Measurements from ENCODE around the gene SPAG16.

DNA sequence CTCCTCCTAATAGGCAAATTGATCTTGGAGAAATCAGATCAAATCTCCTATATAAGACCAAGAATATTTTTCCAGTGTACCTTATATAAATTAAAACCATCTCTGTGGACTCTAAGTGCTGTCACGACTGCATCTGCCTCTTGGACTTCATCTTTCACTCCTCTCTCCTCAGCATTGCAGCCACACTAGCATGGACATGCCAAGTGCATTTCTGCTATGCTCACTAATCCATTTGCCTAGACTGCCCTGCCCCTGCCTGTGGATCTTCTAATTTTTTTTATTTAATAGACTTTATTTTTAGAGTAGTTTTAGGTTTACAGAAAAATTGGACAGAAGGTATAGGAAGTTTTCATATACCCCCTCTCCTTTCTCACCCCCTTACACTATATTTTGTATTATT is 979.9 kb downstream of the SPAG16 start:
- TF ChIP-seq JUN (CRISPR knock-in tag; IDR thresholded peaks at IDR 0.05) = no peak
- no peak for TF ChIP-seq TEAD1 (CRISPR knock-in tag; IDR thresholded peaks at IDR 0.05)
- TF ChIP-seq, protein P1, sequence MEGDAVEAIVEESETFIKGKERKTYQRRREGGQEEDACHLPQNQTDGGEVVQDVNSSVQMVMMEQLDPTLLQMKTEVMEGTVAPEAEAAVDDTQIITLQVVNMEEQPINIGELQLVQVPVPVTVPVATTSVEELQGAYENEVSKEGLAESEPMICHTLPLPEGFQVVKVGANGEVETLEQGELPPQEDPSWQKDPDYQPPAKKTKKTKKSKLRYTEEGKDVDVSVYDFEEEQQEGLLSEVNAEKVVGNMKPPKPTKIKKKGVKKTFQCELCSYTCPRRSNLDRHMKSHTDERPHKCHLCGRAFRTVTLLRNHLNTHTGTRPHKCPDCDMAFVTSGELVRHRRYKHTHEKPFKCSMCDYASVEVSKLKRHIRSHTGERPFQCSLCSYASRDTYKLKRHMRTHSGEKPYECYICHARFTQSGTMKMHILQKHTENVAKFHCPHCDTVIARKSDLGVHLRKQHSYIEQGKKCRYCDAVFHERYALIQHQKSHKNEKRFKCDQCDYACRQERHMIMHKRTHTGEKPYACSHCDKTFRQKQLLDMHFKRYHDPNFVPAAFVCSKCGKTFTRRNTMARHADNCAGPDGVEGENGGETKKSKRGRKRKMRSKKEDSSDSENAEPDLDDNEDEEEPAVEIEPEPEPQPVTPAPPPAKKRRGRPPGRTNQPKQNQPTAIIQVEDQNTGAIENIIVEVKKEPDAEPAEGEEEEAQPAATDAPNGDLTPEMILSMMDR (IDR thresholded peaks at IDR 0.05) = no peak
- no peak for TF ChIP-seq HMGA2 (CRISPR knock-in tag; IDR thresholded peaks at IDR 0.05)
- TF ChIP-seq, protein P2, sequence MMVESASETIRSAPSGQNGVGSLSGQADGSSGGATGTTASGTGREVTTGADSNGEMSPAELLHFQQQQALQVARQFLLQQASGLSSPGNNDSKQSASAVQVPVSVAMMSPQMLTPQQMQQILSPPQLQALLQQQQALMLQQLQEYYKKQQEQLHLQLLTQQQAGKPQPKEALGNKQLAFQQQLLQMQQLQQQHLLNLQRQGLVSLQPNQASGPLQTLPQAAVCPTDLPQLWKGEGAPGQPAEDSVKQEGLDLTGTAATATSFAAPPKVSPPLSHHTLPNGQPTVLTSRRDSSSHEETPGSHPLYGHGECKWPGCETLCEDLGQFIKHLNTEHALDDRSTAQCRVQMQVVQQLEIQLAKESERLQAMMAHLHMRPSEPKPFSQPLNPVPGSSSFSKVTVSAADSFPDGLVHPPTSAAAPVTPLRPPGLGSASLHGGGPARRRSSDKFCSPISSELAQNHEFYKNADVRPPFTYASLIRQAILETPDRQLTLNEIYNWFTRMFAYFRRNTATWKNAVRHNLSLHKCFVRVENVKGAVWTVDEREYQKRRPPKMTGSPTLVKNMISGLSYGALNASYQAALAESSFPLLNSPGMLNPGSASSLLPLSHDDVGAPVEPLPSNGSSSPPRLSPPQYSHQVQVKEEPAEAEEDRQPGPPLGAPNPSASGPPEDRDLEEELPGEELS (CRISPR knock-in tag; IDR thresholded peaks at IDR 0.05) = no peak
- no peak for TF ChIP-seq TP53 (CRISPR knock-in tag; IDR thresholded peaks at IDR 0.05)
- no peak for TF ChIP-seq CREM (CRISPR knock-in tag; IDR thresholded peaks at IDR 0.05)
- no peak for TF ChIP-seq SMAD3 (CRISPR knock-in tag; IDR thresholded peaks at IDR 0.05; ENCODE audit: borderline replicate concordance)
- TF ChIP-seq, protein P3, sequence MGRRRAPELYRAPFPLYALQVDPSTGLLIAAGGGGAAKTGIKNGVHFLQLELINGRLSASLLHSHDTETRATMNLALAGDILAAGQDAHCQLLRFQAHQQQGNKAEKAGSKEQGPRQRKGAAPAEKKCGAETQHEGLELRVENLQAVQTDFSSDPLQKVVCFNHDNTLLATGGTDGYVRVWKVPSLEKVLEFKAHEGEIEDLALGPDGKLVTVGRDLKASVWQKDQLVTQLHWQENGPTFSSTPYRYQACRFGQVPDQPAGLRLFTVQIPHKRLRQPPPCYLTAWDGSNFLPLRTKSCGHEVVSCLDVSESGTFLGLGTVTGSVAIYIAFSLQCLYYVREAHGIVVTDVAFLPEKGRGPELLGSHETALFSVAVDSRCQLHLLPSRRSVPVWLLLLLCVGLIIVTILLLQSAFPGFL (CRISPR knock-in tag; IDR thresholded peaks at IDR 0.05; ENCODE audit: borderline replicate concordance) = no peak
- TF ChIP-seq, protein P4, sequence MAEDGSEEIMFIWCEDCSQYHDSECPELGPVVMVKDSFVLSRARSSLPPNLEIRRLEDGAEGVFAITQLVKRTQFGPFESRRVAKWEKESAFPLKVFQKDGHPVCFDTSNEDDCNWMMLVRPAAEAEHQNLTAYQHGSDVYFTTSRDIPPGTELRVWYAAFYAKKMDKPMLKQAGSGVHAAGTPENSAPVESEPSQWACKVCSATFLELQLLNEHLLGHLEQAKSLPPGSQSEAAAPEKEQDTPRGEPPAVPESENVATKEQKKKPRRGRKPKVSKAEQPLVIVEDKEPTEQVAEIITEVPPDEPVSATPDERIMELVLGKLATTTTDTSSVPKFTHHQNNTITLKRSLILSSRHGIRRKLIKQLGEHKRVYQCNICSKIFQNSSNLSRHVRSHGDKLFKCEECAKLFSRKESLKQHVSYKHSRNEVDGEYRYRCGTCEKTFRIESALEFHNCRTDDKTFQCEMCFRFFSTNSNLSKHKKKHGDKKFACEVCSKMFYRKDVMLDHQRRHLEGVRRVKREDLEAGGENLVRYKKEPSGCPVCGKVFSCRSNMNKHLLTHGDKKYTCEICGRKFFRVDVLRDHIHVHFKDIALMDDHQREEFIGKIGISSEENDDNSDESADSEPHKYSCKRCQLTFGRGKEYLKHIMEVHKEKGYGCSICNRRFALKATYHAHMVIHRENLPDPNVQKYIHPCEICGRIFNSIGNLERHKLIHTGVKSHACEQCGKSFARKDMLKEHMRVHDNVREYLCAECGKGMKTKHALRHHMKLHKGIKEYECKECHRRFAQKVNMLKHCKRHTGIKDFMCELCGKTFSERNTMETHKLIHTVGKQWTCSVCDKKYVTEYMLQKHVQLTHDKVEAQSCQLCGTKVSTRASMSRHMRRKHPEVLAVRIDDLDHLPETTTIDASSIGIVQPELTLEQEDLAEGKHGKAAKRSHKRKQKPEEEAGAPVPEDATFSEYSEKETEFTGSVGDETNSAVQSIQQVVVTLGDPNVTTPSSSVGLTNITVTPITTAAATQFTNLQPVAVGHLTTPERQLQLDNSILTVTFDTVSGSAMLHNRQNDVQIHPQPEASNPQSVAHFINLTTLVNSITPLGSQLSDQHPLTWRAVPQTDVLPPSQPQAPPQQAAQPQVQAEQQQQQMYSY (CRISPR knock-in tag; IDR thresholded peaks at IDR 0.05) = no peak
- TF ChIP-seq ATF1 (CRISPR knock-in tag; IDR thresholded peaks at IDR 0.05) = no peak
